Measurements from ENCODE around the gene TBC1D8.

TBC1D8 gene

DNA sequence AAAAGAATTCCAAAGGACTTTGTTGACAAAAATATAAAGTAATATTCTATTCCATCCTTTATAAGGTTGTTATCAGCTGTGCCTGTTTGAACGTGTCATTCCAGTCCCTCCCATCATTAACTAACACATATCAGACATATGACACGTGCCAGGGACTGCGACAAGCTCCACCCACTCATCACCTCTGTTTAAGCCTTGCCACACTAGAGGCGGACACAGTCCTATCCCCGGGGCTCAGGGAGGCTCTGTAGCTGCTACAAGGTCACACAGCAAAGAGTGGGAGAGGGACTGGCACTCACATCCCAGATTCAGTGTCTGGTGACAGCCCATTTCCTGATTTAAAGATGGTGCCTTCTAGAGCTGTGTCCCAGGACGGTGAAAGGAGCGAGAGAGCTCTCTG is 30.0 kb downstream of the TBC1D8 start:
- in situ Hi-C loops (cut with MboI; ENCODE audit: low pct_unique_long_range_greater_than_20kb, low sequenced_read_pairs, unreplicated experiment), result no loop called here
- no peak for DNase-seq (ENCODE audit: low spot score)
- TF ChIP-seq CTCF (IDR thresholded peaks at IDR 0.05; ENCODE audit: extremely low read depth, insufficient read depth, missing control alignments), result no peak

DNA sequence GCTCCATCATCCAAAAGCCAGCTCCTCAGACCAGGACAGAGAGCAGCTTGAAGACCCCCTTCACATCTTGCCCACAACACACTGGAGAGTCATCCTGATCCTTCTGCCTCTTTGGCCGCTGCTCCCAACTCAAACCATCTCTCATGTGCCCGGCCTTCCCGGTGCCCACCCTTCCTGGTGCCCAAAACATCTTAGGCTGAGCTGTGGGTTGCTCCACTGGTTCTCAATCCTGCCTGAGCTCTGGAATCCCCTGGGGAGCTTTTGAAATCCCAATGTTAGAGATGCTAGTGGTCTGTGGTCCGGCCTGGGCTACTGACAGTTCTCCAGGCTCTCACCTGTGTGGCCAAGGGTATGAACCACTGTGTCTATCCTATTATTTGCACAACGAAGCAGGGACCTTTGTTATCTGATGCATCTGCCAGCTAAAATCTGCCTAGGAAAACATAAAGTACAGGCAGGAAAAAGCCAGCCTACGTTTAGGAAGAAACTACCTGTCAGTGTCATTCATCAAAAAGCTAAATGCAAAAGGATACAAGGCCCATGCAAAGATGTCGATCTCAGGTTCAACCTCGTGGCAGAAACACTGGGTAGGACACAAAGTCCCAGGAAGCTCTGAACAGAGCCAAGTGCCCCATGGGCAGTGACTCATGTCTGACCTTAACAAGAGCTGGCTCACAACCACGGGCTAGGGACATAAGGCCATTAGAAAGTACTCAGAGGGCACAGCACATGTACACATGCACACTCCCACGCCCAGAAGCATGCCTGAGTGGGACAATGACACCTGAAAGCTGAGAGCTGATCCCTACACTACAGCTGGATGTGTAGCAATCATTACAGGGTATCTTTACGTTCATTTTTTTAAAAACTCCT is 30.8 kb downstream of the TBC1D8 start:
- DNase-seq (ENCODE audit: low spot score), result no peak
- in situ Hi-C loops (cut with MboI; ENCODE audit: low pct_unique_long_range_greater_than_20kb, low sequenced_read_pairs, unreplicated experiment), result no loop called here
- TF ChIP-seq CTCF (IDR thresholded peaks at IDR 0.05; ENCODE audit: extremely low read depth, insufficient read depth, missing control alignments), result no peak

DNA sequence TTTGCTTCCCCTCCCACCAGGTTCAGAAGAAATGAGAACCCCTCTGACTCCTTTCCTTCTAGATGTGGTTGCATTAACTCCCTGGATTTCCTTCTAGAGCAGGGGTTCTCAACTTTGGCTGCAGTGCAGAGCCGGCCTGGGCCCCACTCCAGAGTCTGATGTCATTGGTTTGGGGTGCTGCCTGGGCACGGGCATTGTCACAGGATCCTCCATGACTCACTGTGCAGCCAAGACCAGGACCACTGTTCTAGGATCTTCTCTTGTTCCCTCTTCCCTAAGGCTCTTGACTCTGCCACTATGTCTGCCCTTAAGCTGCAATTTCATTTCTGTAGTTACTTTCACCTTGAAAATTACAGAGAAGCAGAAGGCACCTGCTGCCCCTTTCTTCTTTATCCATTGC is 31.8 kb downstream of the TBC1D8 start:
- DNase-seq (ENCODE audit: low spot score), result no peak
- no peak for TF ChIP-seq CTCF (IDR thresholded peaks at IDR 0.05; ENCODE audit: extremely low read depth, insufficient read depth, missing control alignments)
- in situ Hi-C loops (cut with MboI; ENCODE audit: low pct_unique_long_range_greater_than_20kb, low sequenced_read_pairs, unreplicated experiment), result no loop called here

DNA sequence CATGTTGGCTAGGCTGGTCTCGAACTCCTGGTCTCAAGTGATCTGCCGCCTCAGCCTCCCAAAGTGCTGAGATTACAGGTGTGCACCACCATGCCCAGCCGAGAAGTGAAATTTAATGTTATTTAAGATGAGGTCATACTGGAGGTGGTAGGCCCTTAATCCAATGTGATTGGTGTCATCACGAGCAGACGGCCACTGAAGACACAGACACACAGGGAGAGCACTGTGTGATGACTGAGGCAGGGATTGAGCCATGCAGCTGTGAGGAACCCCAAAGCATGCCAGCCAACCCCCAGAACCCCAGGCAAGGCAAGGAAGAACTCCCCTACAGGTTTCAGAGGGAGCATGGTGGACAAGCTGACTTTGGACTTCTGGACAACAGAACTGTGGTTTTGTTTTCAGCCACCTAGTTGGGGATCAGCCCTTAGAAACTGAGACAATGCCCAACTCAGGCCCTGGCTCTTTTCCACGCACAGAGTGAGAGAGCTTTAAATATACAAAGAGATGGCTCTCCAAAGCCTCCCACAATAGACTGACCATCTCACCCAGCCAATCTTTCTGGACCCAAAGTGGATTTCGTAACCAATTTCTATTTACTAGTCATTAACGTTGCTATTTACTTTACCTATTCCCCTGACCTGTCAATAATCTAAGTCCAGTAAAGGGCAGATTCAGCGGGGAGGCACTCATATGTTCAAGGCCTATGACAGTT is 34.2 kb downstream of the TBC1D8 start:
- no peak for TF ChIP-seq CTCF (IDR thresholded peaks at IDR 0.05; ENCODE audit: extremely low read depth, insufficient read depth, missing control alignments)
- in situ Hi-C loops (cut with MboI; ENCODE audit: low pct_unique_long_range_greater_than_20kb, low sequenced_read_pairs, unreplicated experiment), result no loop called here
- no peak for DNase-seq (ENCODE audit: low spot score)

DNA sequence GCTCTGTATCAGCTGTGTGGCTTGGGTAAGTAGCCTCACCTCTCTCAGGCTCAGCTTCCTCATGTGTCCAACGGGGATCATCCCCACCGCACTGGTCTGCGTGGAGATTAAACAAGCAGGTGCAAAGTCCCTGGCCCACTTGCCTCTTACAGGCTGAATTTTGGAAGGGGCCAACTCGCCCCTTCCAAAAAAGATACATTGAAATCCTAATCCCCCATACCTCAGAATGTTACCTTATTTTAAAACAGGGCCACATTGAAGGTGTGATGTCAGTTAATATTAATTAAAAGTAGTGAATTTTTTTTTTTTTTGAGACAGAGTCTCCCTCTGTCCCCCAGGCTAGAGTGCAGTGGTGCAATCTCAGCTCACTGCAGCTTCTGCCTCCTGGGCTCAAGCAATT is 34.8 kb downstream of the TBC1D8 start:
- DNase-seq (ENCODE audit: low spot score), result no peak
- in situ Hi-C loops (cut with MboI; ENCODE audit: low pct_unique_long_range_greater_than_20kb, low sequenced_read_pairs, unreplicated experiment), result no loop called here
- TF ChIP-seq CTCF (IDR thresholded peaks at IDR 0.05; ENCODE audit: extremely low read depth, insufficient read depth, missing control alignments), result no peak

GRCh38 chr2:101115664-101116063 is 35.5 kb downstream of the TBC1D8 start:
- in situ Hi-C loops (cut with MboI; ENCODE audit: low pct_unique_long_range_greater_than_20kb, low sequenced_read_pairs, unreplicated experiment), result no loop called here
- DNase-seq (ENCODE audit: low spot score), result no peak
- no peak for TF ChIP-seq CTCF (IDR thresholded peaks at IDR 0.05; ENCODE audit: extremely low read depth, insufficient read depth, missing control alignments)
